Fibroblast of pulmonary artery (primary cell): ENCODE data around the gene APPBP2.
A peak's percentile ranks its signal among the peaks of the same experiment; 100 is the strongest.

ENCODE experiments used
- DNase-seq: peaks from one replicate; pipeline ENCODE4 v3.0.0-alpha.2; 2010; ENCODE audit warnings: low read depth
- H3K4me3 ChIP-seq: replicated peaks from 2 replicates; pipeline ENCODE4 v1.5.1; 2011; ENCODE audit warnings: low read depth, mild to moderate bottlenecking, control low read depth, low read length, moderate library complexity
- TF ChIP-seq, protein P1 (sequence below): IDR thresholded peaks from 2 replicates; pipeline ENCODE4 v1.5.1; 2011; ENCODE audit warnings: mild to moderate bottlenecking, control low read depth, low read length, inconsistent platforms; ENCODE audit errors: missing control alignments

APPBP2 gene

DNA sequence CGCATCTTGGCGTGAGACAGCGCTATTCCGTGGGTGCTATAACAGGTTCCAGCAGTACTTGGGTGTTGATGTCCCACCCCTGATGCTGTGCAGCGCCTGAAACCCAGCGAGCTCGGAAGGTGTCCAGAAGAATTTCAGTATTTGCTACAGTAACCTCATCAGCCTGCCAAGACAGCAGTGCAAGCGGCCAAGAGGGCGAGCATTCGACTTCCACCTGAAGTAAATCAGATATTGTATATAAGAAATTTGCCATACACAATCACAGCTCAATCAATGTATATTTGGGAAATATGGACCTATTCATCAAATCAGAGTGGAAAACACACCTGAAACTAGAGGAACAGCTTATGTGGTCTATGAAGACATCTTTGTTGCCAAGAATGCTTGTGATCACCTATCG is 13.0 kb downstream of the APPBP2 start:
- no peak for DNase-seq
- no peak overlapping the region for H3K4me3 ChIP-seq
- TF ChIP-seq, protein P1, sequence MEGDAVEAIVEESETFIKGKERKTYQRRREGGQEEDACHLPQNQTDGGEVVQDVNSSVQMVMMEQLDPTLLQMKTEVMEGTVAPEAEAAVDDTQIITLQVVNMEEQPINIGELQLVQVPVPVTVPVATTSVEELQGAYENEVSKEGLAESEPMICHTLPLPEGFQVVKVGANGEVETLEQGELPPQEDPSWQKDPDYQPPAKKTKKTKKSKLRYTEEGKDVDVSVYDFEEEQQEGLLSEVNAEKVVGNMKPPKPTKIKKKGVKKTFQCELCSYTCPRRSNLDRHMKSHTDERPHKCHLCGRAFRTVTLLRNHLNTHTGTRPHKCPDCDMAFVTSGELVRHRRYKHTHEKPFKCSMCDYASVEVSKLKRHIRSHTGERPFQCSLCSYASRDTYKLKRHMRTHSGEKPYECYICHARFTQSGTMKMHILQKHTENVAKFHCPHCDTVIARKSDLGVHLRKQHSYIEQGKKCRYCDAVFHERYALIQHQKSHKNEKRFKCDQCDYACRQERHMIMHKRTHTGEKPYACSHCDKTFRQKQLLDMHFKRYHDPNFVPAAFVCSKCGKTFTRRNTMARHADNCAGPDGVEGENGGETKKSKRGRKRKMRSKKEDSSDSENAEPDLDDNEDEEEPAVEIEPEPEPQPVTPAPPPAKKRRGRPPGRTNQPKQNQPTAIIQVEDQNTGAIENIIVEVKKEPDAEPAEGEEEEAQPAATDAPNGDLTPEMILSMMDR, result no peak

DNA sequence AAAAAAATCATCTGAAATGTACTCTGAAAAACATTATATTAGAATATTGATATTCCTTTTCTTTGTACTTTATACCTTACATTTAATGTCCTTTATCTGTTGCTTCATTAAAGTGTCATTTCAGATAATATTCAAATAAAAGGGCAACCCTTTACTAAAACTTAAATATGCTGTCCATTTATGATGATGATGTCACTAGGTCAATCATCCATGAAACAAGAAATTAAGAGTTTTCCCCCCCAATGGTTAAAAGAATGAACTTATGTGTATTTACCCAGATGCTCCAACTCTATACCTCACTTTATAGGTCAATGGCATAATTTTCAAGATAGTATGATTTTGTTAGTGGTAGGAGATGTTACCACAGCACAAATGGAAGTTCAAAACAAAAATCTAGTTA is 15.3 kb downstream of the APPBP2 start:
- no peak overlapping the region for H3K4me3 ChIP-seq
- DNase-seq, result no peak
- TF ChIP-seq, protein P1, result no peak

DNA sequence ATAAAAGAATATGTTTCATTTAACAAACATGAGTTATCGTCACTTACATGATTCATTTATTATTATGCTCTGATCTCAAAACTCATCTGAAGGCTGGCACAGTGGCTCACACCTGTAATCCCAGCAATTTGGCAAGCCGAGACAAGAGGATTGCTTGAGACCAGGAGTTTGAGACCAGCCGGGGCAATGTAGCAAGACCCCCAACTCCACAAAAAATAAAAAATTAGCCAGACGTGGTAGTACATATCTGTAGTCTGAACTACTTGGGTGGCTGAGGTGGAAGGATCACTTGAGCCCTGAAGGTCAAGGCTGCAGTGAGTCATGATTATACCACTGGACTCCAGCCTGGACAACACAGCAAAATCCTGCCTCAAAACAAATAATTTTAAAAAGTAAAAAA is 16.0 kb downstream of the APPBP2 start:
- no peak overlapping the region for H3K4me3 ChIP-seq
- TF ChIP-seq, protein P1, result no peak
- no peak for DNase-seq

DNA sequence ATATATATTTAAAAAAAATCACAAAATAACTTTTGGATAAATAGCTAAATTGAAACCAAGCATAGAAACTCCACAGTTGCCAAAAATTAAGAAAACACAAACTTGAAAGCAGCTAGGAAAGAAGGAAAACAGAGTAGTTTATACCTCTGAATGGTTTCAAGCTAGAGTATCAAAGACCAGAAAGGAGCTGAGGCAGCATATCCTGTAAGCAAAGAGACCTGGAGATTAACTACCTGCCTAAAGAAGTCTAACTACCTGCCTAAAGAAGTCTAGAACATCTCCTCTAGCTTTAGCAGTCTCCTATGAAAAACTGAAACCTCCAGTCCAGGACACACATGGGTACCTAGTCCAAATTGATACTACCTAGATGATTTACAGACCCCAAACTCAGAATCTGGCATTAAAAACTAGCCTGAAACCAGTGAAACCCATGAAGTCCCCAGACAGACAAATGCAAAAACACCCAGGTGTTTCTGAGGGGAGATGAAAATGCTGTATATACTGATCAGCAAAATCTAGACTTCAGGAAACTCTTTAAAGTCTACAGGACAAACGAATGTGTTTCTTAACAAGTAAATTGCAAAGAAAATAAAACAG is 17.6 kb downstream of the APPBP2 start:
- DNase-seq, result no peak
- TF ChIP-seq, protein P1, result no peak
- H3K4me3 ChIP-seq, result no peak overlapping the region

DNA sequence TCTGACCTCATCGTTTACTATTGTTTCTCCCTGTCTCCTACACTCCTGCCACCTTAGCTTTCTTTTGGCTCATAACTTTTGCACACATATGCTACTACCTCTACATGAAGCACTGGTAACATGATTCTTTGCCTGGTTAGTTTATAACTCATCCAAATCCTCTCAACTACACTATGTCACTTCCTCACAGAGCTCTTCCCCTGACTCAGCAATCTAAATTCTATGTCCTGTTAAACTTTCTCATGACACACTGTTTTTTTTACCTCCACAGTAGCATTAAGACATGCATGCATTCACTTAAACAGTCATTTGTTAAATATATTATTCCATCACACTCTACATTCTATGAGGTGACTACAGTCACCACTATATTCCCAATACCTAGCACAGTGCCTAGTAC is 19.7 kb downstream of the APPBP2 start:
- H3K4me3 ChIP-seq, result no peak overlapping the region
- peak; percentile 74 for DNase-seq
- TF ChIP-seq, protein P1, result no peak

DNA sequence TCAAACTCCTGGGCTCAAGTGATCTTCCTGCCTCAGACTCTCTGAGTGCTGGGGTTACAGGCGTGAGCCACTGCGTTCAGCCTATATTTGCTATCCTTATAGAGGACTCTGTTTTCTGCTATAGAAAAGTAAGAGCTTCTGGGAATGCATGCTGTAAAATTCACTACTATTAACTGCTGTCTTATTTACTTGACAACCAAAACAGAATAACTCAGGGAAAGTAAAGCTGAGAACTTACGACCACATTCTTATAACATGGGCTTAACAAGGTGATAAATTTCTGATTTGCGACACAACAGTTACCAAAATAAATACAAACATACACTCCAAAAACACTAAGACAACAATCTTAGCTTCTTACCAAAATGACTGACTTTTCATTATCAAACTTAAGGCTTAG is 23.9 kb downstream of the APPBP2 start:
- DNase-seq, result no peak
- TF ChIP-seq, protein P1, result no peak
- H3K4me3 ChIP-seq, result no peak overlapping the region

DNA sequence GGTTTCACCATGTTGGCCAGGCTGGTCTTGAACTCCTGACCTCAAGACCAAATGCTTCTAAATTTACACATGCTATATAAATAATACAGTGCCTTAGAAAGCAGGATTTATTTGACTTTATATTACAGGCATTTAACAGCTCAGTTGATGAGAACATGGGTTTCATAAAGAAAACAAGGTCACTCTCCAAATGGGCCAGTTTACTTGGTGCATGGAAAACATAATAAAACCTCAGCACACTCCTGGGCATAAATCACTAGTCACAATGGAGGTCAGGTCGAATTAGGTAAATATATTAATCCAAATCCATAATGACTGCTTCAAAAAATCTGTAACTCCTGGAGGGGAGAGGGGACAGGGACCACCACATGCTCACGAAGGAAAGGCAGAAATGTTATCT is 24.5 kb downstream of the APPBP2 start:
- H3K4me3 ChIP-seq, result no peak overlapping the region
- DNase-seq, result no peak
- TF ChIP-seq, protein P1, result no peak
